HCT116 (cell line): Measurements from ENCODE around the gene ST14. TPM values are rescaled to one million over a fixed set of nuclear protein-coding genes. Genes with fewer than 3 reads are reported as not detected.

Experiments
- ATAC-seq: fragments of 200-7000 bp; cut with Tn5 transposase; 2 replicates; pipeline ENCODE4 v1.9.1; 2020; ENCODE audit warnings: mild to moderate bottlenecking, moderate library complexity
- BruUV-seq: library from RNA; stranded (reverse); fragments of 400-500 nt; replicated peaks from 2 replicates; lab custom pipeline; 2021; lab: Mats Ljungman, UMichigan
- CTCF ChIA-PET: fragments of 300-600 bp; sonication (Branson Sonifier 250); formaldehyde crosslinking; loops from one replicate; lab custom pipeline; 2021; ENCODE audit warnings: antibody characterized with exemption; lab: Charles Lee
- POLR2A ChIA-PET: fragments of 300-600, 350-600 bp; sonication (Branson Sonifier 250); formaldehyde crosslinking; loops from one replicate; lab custom pipeline; 2021; ENCODE audit warnings: antibody characterized with exemption; lab: Charles Lee
- RAD21 ChIA-PET, 2 experiments: fragments of 300-600 bp; sonication (Branson Sonifier 250); formaldehyde crosslinking; loops; one replicate each; lab custom pipeline; 2023; ENCODE audit warnings: low total read pairs in 2 of 2; ENCODE audit not compliant: uncharacterized antibody in 2 of 2, unreplicated experiment in 2 of 2, low non-redundant PET in 1 of 2; lab: Charles Lee
- DNase-seq: peaks from one replicate; pipeline ENCODE4 v3.0.0-alpha.2; 2010; ENCODE audit warnings: low read depth, low spot score
- H2AFZ ChIP-seq: fragments of 200-600 bp; shearing (Covaris generic), sonication (generic); 2 replicates; pipeline ENCODE4 v1.6.1; 2017; ENCODE audit warnings: low read depth, mixed run types, mixed read lengths, antibody characterized with exemption, low read length; ENCODE audit not compliant: poor library complexity, severe bottlenecking
- H3K27ac ChIP-seq: 2 replicates; pipeline ENCODE4 v1.5.1; 2012; ENCODE audit warnings: low read depth, low read length
- H3K27me3 ChIP-seq: fragments of 200-600 bp; sonication (generic); 2 replicates; pipeline ENCODE4 v1.6.1; 2016; ENCODE audit warnings: mixed run types, low read length, mixed read lengths; ENCODE audit not compliant: insufficient read depth
- H3K36me3 ChIP-seq, 2 experiments: fragments of 200-500 bp in 1 of 2; fragments of 200-600 bp in 1 of 2; sonication (Bioruptor generic) in 1 of 2; sonication (generic) in 1 of 2; 2 replicates each; pipeline versions ENCODE4 v1.5.1 to v1.6.1; 2014 to 2016; ENCODE audit warnings: low read length in 2 of 2, inconsistent platforms in 1 of 2, mixed read lengths in 1 of 2, mixed run types in 1 of 2; ENCODE audit not compliant: insufficient read depth in 2 of 2, control insufficient read depth in 1 of 2
- H3K4me1 ChIP-seq, 2 experiments: fragments of 200-600 bp in 1 of 2; sonication (generic) in 1 of 2; 2 replicates each; pipeline versions ENCODE4 v1.5.1 to v1.6.1; 2012 to 2017; ENCODE audit warnings: low read length in 2 of 2, inconsistent platforms in 1 of 2, mild to moderate bottlenecking in 1 of 2, mixed read lengths in 1 of 2, mixed run types in 1 of 2, moderate library complexity in 1 of 2; ENCODE audit not compliant: insufficient read depth in 2 of 2, control insufficient read depth in 1 of 2
- H3K4me2 ChIP-seq: fragments of 200-600 bp; sonication (generic); 2 replicates; pipeline ENCODE4 v1.6.1; 2017; ENCODE audit warnings: mixed run types, low read length, mixed read lengths
- H3K4me3 ChIP-seq, 2 experiments: fragments of 200-600 bp in 1 of 2; sonication (generic) in 1 of 2; replicated peaks in 1 of 2; 2 replicates each; pipeline ENCODE4 v1.5.1; 2011 to 2016; ENCODE audit warnings: low read length in 2 of 2, control low read depth in 1 of 2, low read depth in 1 of 2, mild to moderate bottlenecking in 1 of 2, mixed read lengths in 1 of 2, mixed run types in 1 of 2
- H3K79me2 ChIP-seq: fragments of 200-600 bp; sonication (generic); 2 replicates; pipeline ENCODE4 v1.6.1; 2017; ENCODE audit warnings: mild to moderate bottlenecking, mixed run types, low read length, moderate library complexity, mixed read lengths; ENCODE audit not compliant: insufficient read depth
- H3K9ac ChIP-seq: fragments of 200-600 bp; sonication (generic); 2 replicates; pipeline ENCODE4 v1.6.1; 2016; ENCODE audit warnings: low read length, mixed read lengths
- H3K9me2 ChIP-seq: fragments of 200-600 bp; sonication (generic), shearing (Covaris generic); 2 replicates; pipeline ENCODE4 v1.6.1; 2017; ENCODE audit warnings: mixed run types, mild to moderate bottlenecking, moderate library complexity; ENCODE audit not compliant: insufficient read depth
- H3K9me3 ChIP-seq, 2 experiments: fragments of 200-500 bp in 1 of 2; fragments of 200-600 bp in 1 of 2; sonication (Bioruptor generic) in 1 of 2; sonication (generic) in 1 of 2; 2 replicates each; pipeline ENCODE4 v1.6.1; 2014 to 2017; ENCODE audit warnings: low read length in 2 of 2, mixed read lengths in 2 of 2, inconsistent platforms in 1 of 2, low read depth in 1 of 2, mild to moderate bottlenecking in 1 of 2, mixed run types in 1 of 2, moderate library complexity in 1 of 2; ENCODE audit not compliant: control insufficient read depth in 1 of 2, insufficient read depth in 1 of 2
- H4K20me1 ChIP-seq: fragments of 200-600 bp; sonication (generic), shearing (Covaris generic); 2 replicates; pipeline ENCODE4 v1.6.1; 2017; ENCODE audit warnings: mixed run types, mild to moderate bottlenecking, moderate library complexity; ENCODE audit not compliant: insufficient read depth
- ELF1 ChIP-seq: IDR thresholded peaks from 2 replicates; pipeline ENCODE4 v1.6.1; 2012; ENCODE audit warnings: low read depth, borderline replicate concordance
- EZH2 ChIP-seq: fragments of 200-600 bp; sonication (generic); IDR thresholded peaks from 2 replicates; pipeline ENCODE4 v1.6.1; 2017; ENCODE audit warnings: antibody characterized with exemption, mixed run types
- EZH2phosphoT487 ChIP-seq: fragments of 200-600 bp; IDR thresholded peaks from 2 replicates; pipeline ENCODE4 v1.6.1; 2018; ENCODE audit warnings: antibody characterized with exemption, borderline replicate concordance
- FOSL1 ChIP-seq: IDR thresholded peaks from 2 replicates; pipeline ENCODE4 v1.6.1; 2012; ENCODE audit warnings: low read depth
- JUND ChIP-seq: IDR thresholded peaks from 2 replicates; pipeline ENCODE4 v1.6.1; 2012
- POLR2A ChIP-seq: IDR thresholded peaks from 2 replicates; pipeline ENCODE4 v1.7.0; 2011; ENCODE audit warnings: borderline replicate concordance; ENCODE audit not compliant: insufficient read depth, insufficient read length; ENCODE audit errors: extremely low read depth
- POLR2AphosphoS5 ChIP-seq: IDR thresholded peaks from 2 replicates; pipeline ENCODE4 v1.6.1; 2011; ENCODE audit warnings: mild to moderate bottlenecking, low read depth, low read length, moderate library complexity
- RAD21 ChIP-seq: IDR thresholded peaks from 2 replicates; pipeline ENCODE4 v1.6.1; 2012; ENCODE audit warnings: low read depth, mild to moderate bottlenecking
- REST ChIP-seq: IDR thresholded peaks from 2 replicates; pipeline ENCODE4 v1.6.1; 2012; ENCODE audit warnings: low read depth
- SRF ChIP-seq: IDR thresholded peaks from 2 replicates; pipeline ENCODE4 v1.6.1; 2012; ENCODE audit warnings: low read depth
- TCF7L2 ChIP-seq: IDR thresholded peaks from 2 replicates; pipeline ENCODE4 v1.7.0; 2011; ENCODE audit warnings: borderline replicate concordance, inconsistent platforms; ENCODE audit not compliant: insufficient read depth, insufficient read length; ENCODE audit errors: extremely low read depth
- ZFX ChIP-seq: fragments of 450-650 bp; IDR thresholded peaks from 2 replicates; pipeline ENCODE4 v1.6.1; 2017
- ZNF274 ChIP-seq: fragments of 200-500 bp; sonication (Bioruptor generic); IDR thresholded peaks from 2 replicates; pipeline ENCODE4 v1.6.1; 2014; ENCODE audit warnings: mild to moderate bottlenecking, low read depth, low read length, inconsistent platforms
- intact Hi-C: fragments of 100-400 bp; cut with micrococcal nuclease; formaldehyde crosslinking; loops from 2 replicates; pipeline ENCODE4 v1.10.0; 2022
- total RNA-seq: library from RNA; stranded (reverse); gene quantifications from one replicate; pipeline ENCODE4 v1.2.1, GENCODE V29; 2021; ENCODE audit not compliant: unreplicated experiment
- TF ChIP-seq, protein P1 (sequence below), 3 experiments: fragments of 200-600 bp in 1 of 3; sonication (generic) in 1 of 3; IDR thresholded peaks in 2 of 3; conservative IDR thresholded peaks in 1 of 3; 2 replicates each; pipeline ENCODE4 v1.5.1; 2012 to 2017; ENCODE audit warnings: low read depth in 2 of 3, low read length in 2 of 3, antibody characterized with exemption in 1 of 3, borderline replicate concordance in 1 of 3, control low read depth in 1 of 3, mild to moderate bottlenecking in 1 of 3, mixed read lengths in 1 of 3, mixed run types in 1 of 3, moderate library complexity in 1 of 3; ENCODE audit not compliant: insufficient read depth in 1 of 3

The ST14 gene
- total RNA-seq, 1 experiment from 2014 or later: 107 TPM

- Histone ChIP-seq H3K4me1 (0 out of 4 replicates have a peak, but pooled peaks cover 0 to under 1% of the 10 kb centered on the region in 2 experiments), H3K27me3 (no peaks in the 10 kb centered on the region), H3K27ac (no peak overlapping the region), H3K9ac (no peak overlapping the region), H4K20me1 (0 out of 2 replicates have a peak, but pooled peaks cover 3% of the 10 kb centered on the region), H3K9me3 (no peaks in the 10 kb centered on the region), H2AFZ (no peak overlapping the region), H3K4me3 (no peak overlapping the region), H3K9me2 (no peaks in the 10 kb centered on the region), H3K36me3 (peaks cover 0 to 13% of the 10 kb centered on the region in 2 experiments), H3K4me2 (no peak overlapping the region), H3K79me2 (no peaks in the 10 kb centered on the region; the same call in 1 of the 2 replicates)
- no TSS peak for BruUV-seq
- CTCF ChIA-PET: interaction anchor here (1.0 kb wide), 1 partner anchor 17 kb away, joined by 4 read pairs; no protein-coding TSS in a partner anchor
- DNase-seq (no peak), ATAC-seq (no peak)
- no peak for TF ChIP-seq JUND
- TF ChIP-seq RAD21: no peak
- RAD21 ChIA-PET: no interaction called here
- POLR2A ChIA-PET: no interaction called here
- intact Hi-C loops: no loop called here
These were observed 44.4 kb upstream of the ST14 start for GRCh38 chr11:130115218-130115617.

GRCh38 chr11:130118165-130118564, 41.4 kb upstream of the ST14 start:
- ChIA-PET POLR2A (no interaction called here), CTCF (no interaction called here), RAD21 (no interaction called here)
- Histone ChIP-seq H3K9me2 (no peaks in the 10 kb centered on the region), H3K79me2 (no peaks in the 10 kb centered on the region; the same call in 1 of the 2 replicates), H3K4me1 (peaks cover 6 to 30% of the 10 kb centered on the region in 2 experiments), H4K20me1 (0 out of 2 replicates have a peak, but pooled peaks cover 3% of the 10 kb centered on the region), H3K4me2 (no peak overlapping the region), H3K4me3 (no peak overlapping the region), H3K27me3 (no peaks in the 10 kb centered on the region), H3K9ac (no peak overlapping the region), H3K27ac (no peak overlapping the region), H3K36me3 (peaks cover 2 to 7% of the 10 kb centered on the region in 2 experiments; a peak in 2 of 4 replicates), H3K9me3 (no peaks in the 10 kb centered on the region), H2AFZ (no peak overlapping the region)
- ATAC-seq (no peak), DNase-seq (no peak)
- intact Hi-C loops: no loop called here
- no peak for TF ChIP-seq POLR2AphosphoS5
- no peak for TF ChIP-seq SRF
- TF ChIP-seq ELF1: no peak
- TF ChIP-seq REST: no peak
- no peak for TF ChIP-seq EZH2
- no peak for TF ChIP-seq FOSL1
- no peak for TF ChIP-seq EZH2phosphoT487
- no peak for TF ChIP-seq POLR2A
- TF ChIP-seq, protein P1, sequence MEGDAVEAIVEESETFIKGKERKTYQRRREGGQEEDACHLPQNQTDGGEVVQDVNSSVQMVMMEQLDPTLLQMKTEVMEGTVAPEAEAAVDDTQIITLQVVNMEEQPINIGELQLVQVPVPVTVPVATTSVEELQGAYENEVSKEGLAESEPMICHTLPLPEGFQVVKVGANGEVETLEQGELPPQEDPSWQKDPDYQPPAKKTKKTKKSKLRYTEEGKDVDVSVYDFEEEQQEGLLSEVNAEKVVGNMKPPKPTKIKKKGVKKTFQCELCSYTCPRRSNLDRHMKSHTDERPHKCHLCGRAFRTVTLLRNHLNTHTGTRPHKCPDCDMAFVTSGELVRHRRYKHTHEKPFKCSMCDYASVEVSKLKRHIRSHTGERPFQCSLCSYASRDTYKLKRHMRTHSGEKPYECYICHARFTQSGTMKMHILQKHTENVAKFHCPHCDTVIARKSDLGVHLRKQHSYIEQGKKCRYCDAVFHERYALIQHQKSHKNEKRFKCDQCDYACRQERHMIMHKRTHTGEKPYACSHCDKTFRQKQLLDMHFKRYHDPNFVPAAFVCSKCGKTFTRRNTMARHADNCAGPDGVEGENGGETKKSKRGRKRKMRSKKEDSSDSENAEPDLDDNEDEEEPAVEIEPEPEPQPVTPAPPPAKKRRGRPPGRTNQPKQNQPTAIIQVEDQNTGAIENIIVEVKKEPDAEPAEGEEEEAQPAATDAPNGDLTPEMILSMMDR (IDR thresholded peaks at IDR 0.05 in 2 of 3, conservative IDR thresholded peaks at IDR 0.05 in 1 of 3; ENCODE audit: borderline replicate concordance in 1 of 3, insufficient read depth in 1 of 3, low read depth in 2 of 3, low read length in 2 of 3): no peak
- no peak for TF ChIP-seq TCF7L2
- TF ChIP-seq ZNF274: no peak
- TF ChIP-seq ZFX: no peak
- BruUV-seq: no TSS peak
